Measurements from ENCODE around the gene RANBP3L.

DNA sequence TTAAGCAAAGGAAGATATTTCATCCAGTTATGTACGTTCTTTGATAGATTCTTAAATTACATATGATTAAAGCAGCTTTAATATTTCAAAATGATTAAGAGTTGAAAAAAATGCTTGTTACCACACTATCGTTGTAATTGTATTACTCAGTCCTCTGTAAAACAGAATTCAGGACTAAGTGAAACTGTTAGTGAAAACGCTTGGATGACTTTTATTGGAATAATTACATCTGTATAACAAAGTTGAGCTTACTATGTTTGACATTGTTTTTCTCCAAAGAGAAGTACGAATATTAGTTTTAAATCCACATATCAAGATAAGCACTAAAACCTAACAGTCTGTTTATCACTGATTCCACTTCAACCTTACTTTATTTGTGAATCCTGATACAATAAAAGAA lies 51.3 kb downstream of the RANBP3L start:
- TF ChIP-seq ZC3H11A (IDR thresholded peaks at IDR 0.05) = no peak
- TF ChIP-seq, protein P1, sequence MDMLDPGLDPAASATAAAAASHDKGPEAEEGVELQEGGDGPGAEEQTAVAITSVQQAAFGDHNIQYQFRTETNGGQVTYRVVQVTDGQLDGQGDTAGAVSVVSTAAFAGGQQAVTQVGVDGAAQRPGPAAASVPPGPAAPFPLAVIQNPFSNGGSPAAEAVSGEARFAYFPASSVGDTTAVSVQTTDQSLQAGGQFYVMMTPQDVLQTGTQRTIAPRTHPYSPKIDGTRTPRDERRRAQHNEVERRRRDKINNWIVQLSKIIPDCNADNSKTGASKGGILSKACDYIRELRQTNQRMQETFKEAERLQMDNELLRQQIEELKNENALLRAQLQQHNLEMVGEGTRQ (IDR thresholded peaks at IDR 0.05) = no peak
- no peak for TF ChIP-seq EP300 (IDR thresholded peaks at IDR 0.05)
- TF ChIP-seq, protein P2, sequence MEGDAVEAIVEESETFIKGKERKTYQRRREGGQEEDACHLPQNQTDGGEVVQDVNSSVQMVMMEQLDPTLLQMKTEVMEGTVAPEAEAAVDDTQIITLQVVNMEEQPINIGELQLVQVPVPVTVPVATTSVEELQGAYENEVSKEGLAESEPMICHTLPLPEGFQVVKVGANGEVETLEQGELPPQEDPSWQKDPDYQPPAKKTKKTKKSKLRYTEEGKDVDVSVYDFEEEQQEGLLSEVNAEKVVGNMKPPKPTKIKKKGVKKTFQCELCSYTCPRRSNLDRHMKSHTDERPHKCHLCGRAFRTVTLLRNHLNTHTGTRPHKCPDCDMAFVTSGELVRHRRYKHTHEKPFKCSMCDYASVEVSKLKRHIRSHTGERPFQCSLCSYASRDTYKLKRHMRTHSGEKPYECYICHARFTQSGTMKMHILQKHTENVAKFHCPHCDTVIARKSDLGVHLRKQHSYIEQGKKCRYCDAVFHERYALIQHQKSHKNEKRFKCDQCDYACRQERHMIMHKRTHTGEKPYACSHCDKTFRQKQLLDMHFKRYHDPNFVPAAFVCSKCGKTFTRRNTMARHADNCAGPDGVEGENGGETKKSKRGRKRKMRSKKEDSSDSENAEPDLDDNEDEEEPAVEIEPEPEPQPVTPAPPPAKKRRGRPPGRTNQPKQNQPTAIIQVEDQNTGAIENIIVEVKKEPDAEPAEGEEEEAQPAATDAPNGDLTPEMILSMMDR (IDR thresholded peaks at IDR 0.05) = no peak
- TF ChIP-seq MAZ (IDR thresholded peaks at IDR 0.05; ENCODE audit: borderline replicate concordance, low read depth, low read length) = no peak
- TF ChIP-seq, protein P3, sequence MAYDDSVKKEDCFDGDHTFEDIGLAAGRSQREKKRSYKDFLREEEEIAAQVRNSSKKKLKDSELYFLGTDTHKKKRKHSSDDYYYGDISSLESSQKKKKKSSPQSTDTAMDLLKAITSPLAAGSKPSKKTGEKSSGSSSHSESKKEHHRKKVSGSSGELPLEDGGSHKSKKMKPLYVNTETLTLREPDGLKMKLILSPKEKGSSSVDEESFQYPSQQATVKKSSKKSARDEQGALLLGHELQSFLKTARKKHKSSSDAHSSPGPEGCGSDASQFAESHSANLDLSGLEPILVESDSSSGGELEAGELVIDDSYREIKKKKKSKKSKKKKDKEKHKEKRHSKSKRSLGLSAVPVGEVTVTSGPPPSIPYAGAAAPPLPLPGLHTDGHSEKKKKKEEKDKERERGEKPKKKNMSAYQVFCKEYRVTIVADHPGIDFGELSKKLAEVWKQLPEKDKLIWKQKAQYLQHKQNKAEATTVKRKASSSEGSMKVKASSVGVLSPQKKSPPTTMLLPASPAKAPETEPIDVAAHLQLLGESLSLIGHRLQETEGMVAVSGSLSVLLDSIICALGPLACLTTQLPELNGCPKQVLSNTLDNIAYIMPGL (CRISPR knock-in tag; IDR thresholded peaks at IDR 0.05; ENCODE audit: borderline replicate concordance) = no peak
- no peak for TF ChIP-seq HOXA7 (CRISPR knock-in tag; IDR thresholded peaks at IDR 0.05)
- TF ChIP-seq ZNF302 (CRISPR knock-in tag; IDR thresholded peaks at IDR 0.05) = no peak
- TF ChIP-seq KDM5A (IDR thresholded peaks at IDR 0.05) = no peak

Measured in A549 (cell line).